HG02938 (cell line): ENCODE results near the gene PLSCR4.
"Not testable (repeated sequence)": the region's sequence is repeated elsewhere in the genome, so short reads cannot be mapped to it uniquely, and the experiment has no call there.

Experiments used
- ATAC-seq: cut with Tn5 transposase; IDR thresholded peaks from one replicate; pipeline ENCODE4 v1.9.1; 2021; ENCODE audit warnings: mild to moderate bottlenecking, moderate library complexity; ENCODE audit not compliant: unreplicated experiment

Gene PLSCR4

GRCh38 chr3:146250449-146251382 is at the start of gene PLSCR4:
TSS of gene PLSCR4 (minus strand) at chr3:146251105. CDS start at chr3:146222071, 29,034 bp downstream.
- ATAC-seq, result peak; percentile 62

GRCh38 chr3:146293401-146293800 is 42.5 kb upstream of the PLSCR4 start:
- ATAC-seq, result not testable (repeated sequence)

- no peak for ATAC-seq
These were observed 33.0 kb upstream of the PLSCR4 start for GRCh38 chr3:146283781-146284445.

GRCh38 chr3:146280864-146281263 is 30.0 kb upstream of the PLSCR4 start:
- no peak for ATAC-seq

GRCh38 chr3:146279951-146280350 is 29.0 kb upstream of the PLSCR4 start:
- ATAC-seq, result no peak

- no peak for ATAC-seq
These were observed 28.1 kb upstream of the PLSCR4 start for GRCh38 chr3:146279013-146279412.

GRCh38 chr3:146277953-146278631 is 27.2 kb upstream of the PLSCR4 start:
- ATAC-seq, result no peak

GRCh38 chr3:146275476-146275875 is 24.6 kb upstream of the PLSCR4 start:
- ATAC-seq, result no peak

- no peak for ATAC-seq
These were observed 23.9 kb upstream of the PLSCR4 start for GRCh38 chr3:146274833-146275232.

GRCh38 chr3:146273721-146274407 is 23.0 kb upstream of the PLSCR4 start:
- no peak for ATAC-seq

GRCh38 chr3:146271180-146271579 is 20.3 kb upstream of the PLSCR4 start:
- no peak for ATAC-seq

GRCh38 chr3:146269271-146269670 is 18.4 kb upstream of the PLSCR4 start:
- ATAC-seq, result no peak

GRCh38 chr3:146268535-146269219 is 17.8 kb upstream of the PLSCR4 start:
- no peak for ATAC-seq

- ATAC-seq, result no peak
These were observed 14.8 kb upstream of the PLSCR4 start for GRCh38 chr3:146265720-146266119.

GRCh38 chr3:146262371-146263110 is 11.6 kb upstream of the PLSCR4 start:
- no peak for ATAC-seq

- ATAC-seq, result no peak
These were observed 9.1 kb upstream of the PLSCR4 start for GRCh38 chr3:146259880-146260589.

GRCh38 chr3:146256851-146257486 is 6.1 kb upstream of the PLSCR4 start:
- no peak for ATAC-seq

GRCh38 chr3:146252445-146252844 is 1.5 kb upstream of the PLSCR4 start:
- ATAC-seq, result not testable (repeated sequence)
